HCT116 (cell line): ENCODE measurements around the gene VSIG2. TPM values are rescaled to one million over a fixed set of nuclear protein-coding genes. Genes with fewer than 3 reads are reported as not detected.

Experiments
- ATAC-seq: fragments of 200-7000 bp; cut with Tn5 transposase; 2 replicates; pipeline ENCODE4 v1.9.1; 2020; ENCODE audit warnings: mild to moderate bottlenecking, moderate library complexity
- BruUV-seq: library from RNA; stranded (reverse); fragments of 400-500 nt; replicated peaks from 2 replicates; lab custom pipeline; 2021; lab: Mats Ljungman, UMichigan
- CTCF ChIA-PET: fragments of 300-600 bp; sonication (Branson Sonifier 250); formaldehyde crosslinking; loops from one replicate; lab custom pipeline; 2021; ENCODE audit warnings: antibody characterized with exemption; lab: Charles Lee
- POLR2A ChIA-PET: fragments of 300-600, 350-600 bp; sonication (Branson Sonifier 250); formaldehyde crosslinking; loops from one replicate; lab custom pipeline; 2021; ENCODE audit warnings: antibody characterized with exemption; lab: Charles Lee
- RAD21 ChIA-PET, 2 experiments: fragments of 300-600 bp; sonication (Branson Sonifier 250); formaldehyde crosslinking; loops; one replicate each; lab custom pipeline; 2023; ENCODE audit warnings: low total read pairs in 2 of 2; ENCODE audit not compliant: uncharacterized antibody in 2 of 2, unreplicated experiment in 2 of 2, low non-redundant PET in 1 of 2; lab: Charles Lee
- DNase-seq: peaks from one replicate; pipeline ENCODE4 v3.0.0-alpha.2; 2010; ENCODE audit warnings: low read depth, low spot score
- H2AFZ ChIP-seq: fragments of 200-600 bp; shearing (Covaris generic), sonication (generic); 2 replicates; pipeline ENCODE4 v1.6.1; 2017; ENCODE audit warnings: low read depth, mixed run types, mixed read lengths, antibody characterized with exemption, low read length; ENCODE audit not compliant: poor library complexity, severe bottlenecking
- H3K27ac ChIP-seq: 2 replicates; pipeline ENCODE4 v1.5.1; 2012; ENCODE audit warnings: low read depth, low read length
- H3K27me3 ChIP-seq: fragments of 200-600 bp; sonication (generic); 2 replicates; pipeline ENCODE4 v1.6.1; 2016; ENCODE audit warnings: mixed run types, low read length, mixed read lengths; ENCODE audit not compliant: insufficient read depth
- H3K36me3 ChIP-seq, 2 experiments: fragments of 200-500 bp in 1 of 2; fragments of 200-600 bp in 1 of 2; sonication (Bioruptor generic) in 1 of 2; sonication (generic) in 1 of 2; 2 replicates each; pipeline versions ENCODE4 v1.5.1 to v1.6.1; 2014 to 2016; ENCODE audit warnings: low read length in 2 of 2, inconsistent platforms in 1 of 2, mixed read lengths in 1 of 2, mixed run types in 1 of 2; ENCODE audit not compliant: insufficient read depth in 2 of 2, control insufficient read depth in 1 of 2
- H3K4me1 ChIP-seq, 2 experiments: fragments of 200-600 bp in 1 of 2; sonication (generic) in 1 of 2; 2 replicates each; pipeline versions ENCODE4 v1.5.1 to v1.6.1; 2012 to 2017; ENCODE audit warnings: low read length in 2 of 2, inconsistent platforms in 1 of 2, mild to moderate bottlenecking in 1 of 2, mixed read lengths in 1 of 2, mixed run types in 1 of 2, moderate library complexity in 1 of 2; ENCODE audit not compliant: insufficient read depth in 2 of 2, control insufficient read depth in 1 of 2
- H3K4me2 ChIP-seq: fragments of 200-600 bp; sonication (generic); 2 replicates; pipeline ENCODE4 v1.6.1; 2017; ENCODE audit warnings: mixed run types, low read length, mixed read lengths
- H3K4me3 ChIP-seq, 2 experiments: fragments of 200-600 bp in 1 of 2; sonication (generic) in 1 of 2; replicated peaks in 1 of 2; 2 replicates each; pipeline ENCODE4 v1.5.1; 2011 to 2016; ENCODE audit warnings: low read length in 2 of 2, control low read depth in 1 of 2, low read depth in 1 of 2, mild to moderate bottlenecking in 1 of 2, mixed read lengths in 1 of 2, mixed run types in 1 of 2
- H3K79me2 ChIP-seq: fragments of 200-600 bp; sonication (generic); 2 replicates; pipeline ENCODE4 v1.6.1; 2017; ENCODE audit warnings: mild to moderate bottlenecking, mixed run types, low read length, moderate library complexity, mixed read lengths; ENCODE audit not compliant: insufficient read depth
- H3K9ac ChIP-seq: fragments of 200-600 bp; sonication (generic); 2 replicates; pipeline ENCODE4 v1.6.1; 2016; ENCODE audit warnings: low read length, mixed read lengths
- H3K9me2 ChIP-seq: fragments of 200-600 bp; sonication (generic), shearing (Covaris generic); 2 replicates; pipeline ENCODE4 v1.6.1; 2017; ENCODE audit warnings: mixed run types, mild to moderate bottlenecking, moderate library complexity; ENCODE audit not compliant: insufficient read depth
- H3K9me3 ChIP-seq, 2 experiments: fragments of 200-500 bp in 1 of 2; fragments of 200-600 bp in 1 of 2; sonication (Bioruptor generic) in 1 of 2; sonication (generic) in 1 of 2; 2 replicates each; pipeline ENCODE4 v1.6.1; 2014 to 2017; ENCODE audit warnings: low read length in 2 of 2, mixed read lengths in 2 of 2, inconsistent platforms in 1 of 2, low read depth in 1 of 2, mild to moderate bottlenecking in 1 of 2, mixed run types in 1 of 2, moderate library complexity in 1 of 2; ENCODE audit not compliant: control insufficient read depth in 1 of 2, insufficient read depth in 1 of 2
- H4K20me1 ChIP-seq: fragments of 200-600 bp; sonication (generic), shearing (Covaris generic); 2 replicates; pipeline ENCODE4 v1.6.1; 2017; ENCODE audit warnings: mixed run types, mild to moderate bottlenecking, moderate library complexity; ENCODE audit not compliant: insufficient read depth
- CTCF ChIP-seq, 3 experiments: fragments of 200-600 bp in 1 of 3; sonication (generic) in 1 of 3; IDR thresholded peaks in 2 of 3; conservative IDR thresholded peaks in 1 of 3; 2 replicates each; pipeline ENCODE4 v1.5.1; 2012 to 2017; ENCODE audit warnings: low read depth in 2 of 3, low read length in 2 of 3, antibody characterized with exemption in 1 of 3, borderline replicate concordance in 1 of 3, control low read depth in 1 of 3, mild to moderate bottlenecking in 1 of 3, mixed read lengths in 1 of 3, mixed run types in 1 of 3, moderate library complexity in 1 of 3; ENCODE audit not compliant: insufficient read depth in 1 of 3
- POLR2A ChIP-seq: IDR thresholded peaks from 2 replicates; pipeline ENCODE4 v1.7.0; 2011; ENCODE audit warnings: borderline replicate concordance; ENCODE audit not compliant: insufficient read depth, insufficient read length; ENCODE audit errors: extremely low read depth
- RAD21 ChIP-seq: IDR thresholded peaks from 2 replicates; pipeline ENCODE4 v1.6.1; 2012; ENCODE audit warnings: low read depth, mild to moderate bottlenecking
- SP1 ChIP-seq: IDR thresholded peaks from 2 replicates; pipeline ENCODE4 v1.6.1; 2012; ENCODE audit warnings: low read depth
- SRF ChIP-seq: IDR thresholded peaks from 2 replicates; pipeline ENCODE4 v1.6.1; 2012; ENCODE audit warnings: low read depth
- YY1 ChIP-seq: IDR thresholded peaks from 2 replicates; pipeline ENCODE4 v1.6.1; 2011; ENCODE audit warnings: low read length, low read depth, moderate library complexity, mild to moderate bottlenecking; ENCODE audit not compliant: insufficient replicate concordance; ENCODE audit errors: extremely low read depth
- ZBTB33 ChIP-seq: IDR thresholded peaks from 2 replicates; pipeline ENCODE4 v1.6.1; 2011; ENCODE audit warnings: mild to moderate bottlenecking, low read length, moderate library complexity; ENCODE audit not compliant: insufficient replicate concordance; ENCODE audit errors: extremely low read depth
- ZNF274 ChIP-seq: fragments of 200-500 bp; sonication (Bioruptor generic); IDR thresholded peaks from 2 replicates; pipeline ENCODE4 v1.6.1; 2014; ENCODE audit warnings: mild to moderate bottlenecking, low read depth, low read length, inconsistent platforms
- intact Hi-C: fragments of 100-400 bp; cut with micrococcal nuclease; formaldehyde crosslinking; loops from 2 replicates; pipeline ENCODE4 v1.10.0; 2022
- total RNA-seq: library from RNA; stranded (reverse); gene quantifications from one replicate; pipeline ENCODE4 v1.2.1, GENCODE V29; 2021; ENCODE audit not compliant: unreplicated experiment

The VSIG2 gene
- total RNA-seq, 1 experiment from 2014 or later: not detected

- no peak overlapping the region for H3K4me3 ChIP-seq
- 0 out of 2 replicates have a peak, but pooled peaks cover 2% of the 10 kb centered on the region for H3K79me2 ChIP-seq
- DNase-seq: peak; percentile 8
- no peak overlapping the region for H2AFZ ChIP-seq
- no peak overlapping the region for H3K9ac ChIP-seq
- intact Hi-C loops: no loop called here
- ChIA-PET RAD21 (no interaction called here), POLR2A (no interaction called here), CTCF (interaction anchor here (0.7 to 1.7 kb wide), 8 partner anchors 9 to 109 kb away, joined by 3 to 7 read pairs (median 4); partner anchors contain the start of gene MSANTD2)
- BruUV-seq: no TSS peak
- peaks cover under 1 to 8% of the 10 kb centered on the region in 2 experiments; a peak in 2 of 4 replicates for H3K4me1 ChIP-seq
- no peaks in the 10 kb centered on the region for H3K9me3 ChIP-seq
- no peaks in the 10 kb centered on the region for H3K9me2 ChIP-seq
- no peaks in the 10 kb centered on the region for H4K20me1 ChIP-seq
- H3K4me2 ChIP-seq: no peak overlapping the region
- no peaks in the 10 kb centered on the region for H3K27me3 ChIP-seq
- no peaks in the 10 kb centered on the region for H3K36me3 ChIP-seq
- H3K27ac ChIP-seq: no peak overlapping the region
- peak; percentile 84 for ATAC-seq
- TF ChIP-seq ZBTB33 (no peak), SRF (no peak), CTCF (IDR thresholded peaks at IDR 0.05 in 2 of 3, conservative IDR thresholded peaks at IDR 0.05 in 1 of 3; ENCODE audit: borderline replicate concordance in 1 of 3, insufficient read depth in 1 of 3, low read depth in 2 of 3, low read length in 2 of 3) (peak; percentile 48 to 56 (median 49); a peak in 5 of 6 replicates), ZNF274 (no peak), POLR2A (no peak), YY1 (no peak), SP1 (no peak), RAD21 (peak; percentile 54)
Measured at GRCh38 chr11:124778281-124778680, 26.2 kb upstream of the VSIG2 start.
